ENCODE data around the gene WIPF2. TPM values are rescaled to one million over a fixed set of nuclear protein-coding genes. Genes with fewer than 3 reads are reported as not detected.
"Not testable (repeated sequence)": the region's sequence is repeated elsewhere in the genome, so short reads cannot be mapped to it uniquely, and the experiment has no call there.

Gene WIPF2
- total and polyA plus RNA-seq, 4 donors: 10.6 to 34.5 (median 14.9) TPM

DNA sequence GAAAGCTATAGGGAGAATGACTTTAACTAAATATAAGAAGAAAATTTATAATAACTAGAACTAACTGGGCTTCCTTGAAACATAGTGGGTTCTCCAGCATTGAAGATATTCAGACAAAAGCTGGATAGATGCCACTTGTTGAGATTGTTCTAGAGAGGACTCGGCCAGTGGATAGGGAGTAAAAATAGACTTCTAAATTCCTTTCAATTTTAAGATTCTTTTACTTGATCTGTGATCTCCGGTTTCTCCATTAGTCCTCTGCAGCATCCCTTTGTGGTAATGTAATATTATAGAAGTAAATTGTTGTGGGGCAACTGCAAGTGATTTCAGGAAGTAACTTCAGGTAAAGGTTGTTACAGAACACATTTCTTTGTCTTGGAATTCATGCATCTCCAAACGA lies 79.6 kb downstream of the WIPF2 start:
- Histone ChIP-seq H3K27me3 (ENCODE audit: control insufficient read depth in 3 of 3, insufficient read depth in 3 of 3, low read length in 2 of 3) (no peaks in the 10 kb centered on the region), H3K4me3 (no peak overlapping the region), H3K9me3 (ENCODE audit: control insufficient read depth in 4 of 4, insufficient read depth in 3 of 4, low read length in 3 of 4) (no peaks in the 10 kb centered on the region), H3K4me1 (ENCODE audit: control insufficient read depth in 5 of 5, insufficient read depth in 5 of 5, low read length in 5 of 5) (peaks cover 2 to 12% (median 7%) of the 10 kb centered on the region in 5 donors), H3K9ac (ENCODE audit: insufficient read depth in 1 of 2, low read length in 2 of 2) (no peak overlapping the region), H3K36me3 (ENCODE audit: control insufficient read depth in 4 of 4, insufficient read depth in 4 of 4, low read length in 4 of 4) (peaks cover 0 to 4% (median under 1%) of the 10 kb centered on the region in 4 donors), H3K27ac (ENCODE audit: low read depth in 1 of 2, low read length in 1 of 2) (no peak overlapping the region)
- ATAC-seq (ENCODE audit: insufficient read depth, low FRiP score): no peak
- TF ChIP-seq, protein P1, sequence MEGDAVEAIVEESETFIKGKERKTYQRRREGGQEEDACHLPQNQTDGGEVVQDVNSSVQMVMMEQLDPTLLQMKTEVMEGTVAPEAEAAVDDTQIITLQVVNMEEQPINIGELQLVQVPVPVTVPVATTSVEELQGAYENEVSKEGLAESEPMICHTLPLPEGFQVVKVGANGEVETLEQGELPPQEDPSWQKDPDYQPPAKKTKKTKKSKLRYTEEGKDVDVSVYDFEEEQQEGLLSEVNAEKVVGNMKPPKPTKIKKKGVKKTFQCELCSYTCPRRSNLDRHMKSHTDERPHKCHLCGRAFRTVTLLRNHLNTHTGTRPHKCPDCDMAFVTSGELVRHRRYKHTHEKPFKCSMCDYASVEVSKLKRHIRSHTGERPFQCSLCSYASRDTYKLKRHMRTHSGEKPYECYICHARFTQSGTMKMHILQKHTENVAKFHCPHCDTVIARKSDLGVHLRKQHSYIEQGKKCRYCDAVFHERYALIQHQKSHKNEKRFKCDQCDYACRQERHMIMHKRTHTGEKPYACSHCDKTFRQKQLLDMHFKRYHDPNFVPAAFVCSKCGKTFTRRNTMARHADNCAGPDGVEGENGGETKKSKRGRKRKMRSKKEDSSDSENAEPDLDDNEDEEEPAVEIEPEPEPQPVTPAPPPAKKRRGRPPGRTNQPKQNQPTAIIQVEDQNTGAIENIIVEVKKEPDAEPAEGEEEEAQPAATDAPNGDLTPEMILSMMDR (IDR thresholded peaks at IDR 0.05; ENCODE audit: control extremely low read depth, extremely low read depth): no peak
- DNase-seq: no peak
- WGBS, 2 donors: 50 to 64% methylated on average over 3 of the region's 3 CpGs

DNA sequence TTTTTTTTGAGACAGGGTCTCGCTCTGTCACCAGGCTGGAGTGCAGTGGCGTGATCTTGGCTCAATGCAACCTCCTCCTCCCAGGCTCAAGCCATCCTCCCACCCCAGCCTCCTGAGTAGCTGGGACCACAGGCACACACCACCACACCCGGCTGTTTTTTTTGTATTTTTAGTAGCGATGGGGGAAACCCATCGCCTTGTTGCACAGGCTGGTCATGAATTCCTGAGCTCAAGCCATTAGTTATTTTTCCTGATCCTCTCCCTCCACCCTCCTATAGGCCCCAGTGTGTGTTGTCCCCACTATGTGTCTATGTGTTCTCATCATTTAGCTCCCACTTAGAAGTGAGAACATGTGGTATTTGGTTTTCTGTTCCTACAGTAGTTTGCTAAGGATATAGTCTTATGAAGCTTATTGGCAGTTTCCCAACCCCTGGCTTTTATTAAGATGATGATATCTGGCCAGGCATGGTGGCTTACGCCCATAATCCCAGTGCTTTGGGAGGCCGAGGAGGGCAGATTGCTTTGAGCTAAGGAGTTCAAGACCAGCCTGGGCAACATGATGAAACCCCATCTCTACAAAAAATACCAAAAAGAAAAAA lies 80.2 kb downstream of the WIPF2 start:
- not testable (repeated sequence) for DNase-seq; H3K27me3 ChIP-seq (ENCODE audit: control insufficient read depth in 3 of 3, insufficient read depth in 3 of 3, low read length in 2 of 3); H3K9me3 ChIP-seq (ENCODE audit: control insufficient read depth in 4 of 4, insufficient read depth in 3 of 4, low read length in 3 of 4); H3K9ac ChIP-seq (ENCODE audit: insufficient read depth in 1 of 2, low read length in 2 of 2); H3K4me3 ChIP-seq; H3K27ac ChIP-seq (ENCODE audit: low read depth in 1 of 2, low read length in 1 of 2); H3K36me3 ChIP-seq (ENCODE audit: control insufficient read depth in 4 of 4, insufficient read depth in 4 of 4, low read length in 4 of 4); ATAC-seq (ENCODE audit: insufficient read depth, low FRiP score)
- H3K4me1 ChIP-seq (ENCODE audit: control insufficient read depth in 5 of 5, insufficient read depth in 5 of 5, low read length in 5 of 5): peaks cover 2 to 17% (median 8%) of the 10 kb centered on the region in 5 donors
- 89 to 95% methylated on average over 7 of the region's 7 CpGs for WGBS, 2 donors

DNA sequence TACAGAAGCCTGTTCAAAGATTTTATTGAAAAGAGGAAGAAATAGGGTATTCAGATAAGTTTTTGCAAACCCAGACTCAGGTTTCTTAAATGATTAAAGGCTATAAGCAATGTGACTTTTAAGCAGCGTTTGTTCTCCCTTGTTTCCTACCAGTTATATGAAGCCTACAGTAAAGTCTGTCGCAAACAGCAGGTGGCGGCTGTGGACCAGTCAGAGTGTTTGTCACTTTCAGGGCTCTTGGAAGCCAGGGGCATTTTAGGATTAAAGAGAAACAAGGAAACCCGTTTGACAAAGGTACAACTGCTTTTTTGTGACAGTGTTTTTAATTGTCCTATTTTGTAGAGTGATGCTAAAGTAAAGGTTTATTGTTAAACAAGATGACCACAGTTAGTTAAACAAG lies 82.2 kb downstream of the WIPF2 start:
- TF ChIP-seq, protein P1 (IDR thresholded peaks at IDR 0.05; ENCODE audit: control extremely low read depth, extremely low read depth): no peak
- no peaks in the 10 kb centered on the region for H3K27me3 ChIP-seq (ENCODE audit: control insufficient read depth in 3 of 3, insufficient read depth in 3 of 3, low read length in 2 of 3)
- WGBS, 2 donors: 66 to 74% methylated on average over 4 of the region's 4 CpGs
- peaks cover 3 to 34% (median 9%) of the 10 kb centered on the region in 5 donors for H3K4me1 ChIP-seq (ENCODE audit: control insufficient read depth in 5 of 5, insufficient read depth in 5 of 5, low read length in 5 of 5)
- ATAC-seq (ENCODE audit: insufficient read depth, low FRiP score) (no peak), DNase-seq (no peak)
- H3K27ac ChIP-seq (ENCODE audit: low read depth in 1 of 2, low read length in 1 of 2): no peak overlapping the region
- no peaks in the 10 kb centered on the region for H3K9me3 ChIP-seq (ENCODE audit: control insufficient read depth in 4 of 4, insufficient read depth in 3 of 4, low read length in 3 of 4)
- no peak overlapping the region for H3K4me3 ChIP-seq
- H3K9ac ChIP-seq (ENCODE audit: insufficient read depth in 1 of 2, low read length in 2 of 2): no peak overlapping the region
- peaks cover 0 to 4% (median under 1%) of the 10 kb centered on the region in 4 donors for H3K36me3 ChIP-seq (ENCODE audit: control insufficient read depth in 4 of 4, insufficient read depth in 4 of 4, low read length in 4 of 4)

DNA sequence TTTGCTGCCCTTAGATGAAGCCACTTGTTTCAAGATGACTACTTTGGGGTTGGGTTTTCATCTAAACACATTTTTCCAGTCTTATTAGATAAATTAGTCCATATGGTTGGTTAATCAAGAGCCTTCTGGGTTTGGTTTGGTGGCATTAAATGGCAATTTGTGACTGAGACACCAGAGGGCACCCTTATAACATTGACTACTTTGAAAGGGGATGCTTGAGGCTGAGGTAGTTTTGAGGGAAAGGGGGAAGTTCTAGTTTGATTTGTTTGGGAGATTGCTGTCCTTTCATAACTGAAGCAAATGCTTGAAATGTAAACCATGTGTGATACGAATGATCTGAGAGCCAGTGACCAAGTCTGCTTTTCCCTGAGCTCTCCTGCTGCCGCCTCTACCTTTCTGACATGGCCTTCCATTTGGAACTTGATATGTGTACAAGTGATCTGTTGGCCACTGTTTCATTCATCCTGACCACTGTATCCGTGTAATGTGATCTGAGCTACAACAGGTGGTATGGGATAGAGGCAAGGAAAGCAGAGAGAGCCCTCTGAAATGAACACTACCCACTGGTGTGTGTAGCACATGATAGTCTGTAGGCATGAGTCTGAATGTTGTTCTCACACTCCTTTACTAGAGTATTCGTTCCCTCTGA lies 84.0 kb downstream of the WIPF2 start:
- TF ChIP-seq, protein P1 (IDR thresholded peaks at IDR 0.05; ENCODE audit: control extremely low read depth, extremely low read depth): peak; percentile 92
- peak; percentile 75 to 90 (median 89) for DNase-seq
- Histone ChIP-seq H3K9me3 (ENCODE audit: control insufficient read depth in 4 of 4, insufficient read depth in 3 of 4, low read length in 3 of 4) (no peaks in the 10 kb centered on the region), H3K27me3 (ENCODE audit: control insufficient read depth in 3 of 3, insufficient read depth in 3 of 3, low read length in 2 of 3) (no peaks in the 10 kb centered on the region), H3K27ac (ENCODE audit: low read depth in 1 of 2, low read length in 1 of 2) (peak overlapping the region in 1 of 2 donors; percentile 28), H3K9ac (ENCODE audit: insufficient read depth in 1 of 2, low read length in 2 of 2) (no peak overlapping the region), H3K4me1 (ENCODE audit: control insufficient read depth in 5 of 5, insufficient read depth in 5 of 5, low read length in 5 of 5) (peaks cover 5 to 52% (median 27%) of the 10 kb centered on the region in 5 donors), H3K36me3 (ENCODE audit: control insufficient read depth in 4 of 4, insufficient read depth in 4 of 4, low read length in 4 of 4) (peaks cover 0 to 4% (median 0%) of the 10 kb centered on the region in 4 donors), H3K4me3 (no peak overlapping the region)
- ATAC-seq (ENCODE audit: insufficient read depth, low FRiP score): no peak
- WGBS, 2 donors: 44 to 53% methylated on average over 4 of the region's 4 CpGs
